T-cell (primary cell): Measurements from ENCODE around the gene C1orf115. TPM values are rescaled to one million over a fixed set of nuclear protein-coding genes. Genes with fewer than 3 reads are reported as not detected.

Experiments used
- ATAC-seq, 4 experiments: fragments of 200-7000 bp in 3 of 4; fragments of 150-1000 bp in 1 of 4; cut with Tn5 transposase; replicated peaks in 1 of 4; 1 replicate in 3 of 4; 2 replicates in 1 of 4; pipeline ENCODE4 v1.10.0; 2021; ENCODE audit warnings: moderate library complexity in 3 of 4, mild to moderate bottlenecking in 2 of 4, moderate number of reproducible peaks in 1 of 4
- CTCF ChIA-PET, 2 donors: fragments of 300-600 bp; sonication (Branson Sonifier 250); formaldehyde crosslinking; loops; one replicate each; lab custom pipeline; 2022; ENCODE audit warnings: antibody characterized with exemption in 2 of 2; lab: Charles Lee
- POLR2A ChIA-PET, 2 donors: fragments of 300-600 bp; sonication (Branson Sonifier 250); formaldehyde crosslinking; loops; one replicate each; lab custom pipeline; 2022; ENCODE audit warnings: antibody characterized with exemption in 2 of 2; lab: Charles Lee
- DNase-seq, 35 experiments: peaks; one replicate each; pipeline versions ENCODE4 v3.0.0 to v3.0.0-alpha.2; 2013 to 2023
- H3K27ac ChIP-seq: one replicate; pipeline ENCODE4 v1.5.1; 2013; ENCODE audit warnings: low read length
- H3K27me3 ChIP-seq, 2 experiments: replicated peaks in 1 of 2; 1 replicate in 1 of 2; 2 replicates in 1 of 2; pipeline versions ENCODE4 v1.6.1 to v1.7.0; 2013; ENCODE audit warnings: low read length in 1 of 2, mixed read lengths in 1 of 2; ENCODE audit not compliant: control insufficient read depth in 2 of 2, insufficient read depth in 2 of 2; ENCODE audit errors: extremely low read depth in 1 of 2
- H3K36me3 ChIP-seq, 2 donors: 1 replicate in 1 of 2; 2 replicates in 1 of 2; pipeline versions ENCODE4 v1.6.1 to v1.7.0; 2013; ENCODE audit warnings: low read length in 1 of 2; ENCODE audit not compliant: control insufficient read depth in 2 of 2, insufficient read depth in 1 of 2; ENCODE audit errors: extremely low read depth in 1 of 2
- H3K4me1 ChIP-seq, 2 experiments: 1 replicate in 1 of 2; 2 replicates in 1 of 2; pipeline versions ENCODE4 v1.6.1 to v1.7.0; 2013; ENCODE audit warnings: low read length in 2 of 2, mixed read lengths in 1 of 2; ENCODE audit not compliant: insufficient read depth in 2 of 2, control insufficient read depth in 1 of 2; ENCODE audit errors: extremely low read depth in 1 of 2
- H3K4me3 ChIP-seq, 2 donors: 1 replicate in 1 of 2; 2 replicates in 1 of 2; pipeline versions ENCODE4 v1.5.1 to v1.7.0; 2013; ENCODE audit warnings: mild to moderate bottlenecking in 2 of 2, low read length in 1 of 2, moderate library complexity in 1 of 2; ENCODE audit not compliant: control insufficient read depth in 1 of 2; ENCODE audit errors: extremely low read depth in 1 of 2
- H3K9me3 ChIP-seq: 2 replicates; pipeline ENCODE4 v1.7.0; 2013
- H3K27ac Mint-ChIP-seq, 2 donors: one replicate each; pipeline ENCODE4 v1.8.0; 2020 to 2021; ENCODE audit warnings: mild to moderate bottlenecking in 2 of 2, mixed read lengths in 2 of 2
- H3K27me3 Mint-ChIP-seq, 2 donors: one replicate each; pipeline ENCODE4 v1.8.0; 2021 to 2022; ENCODE audit warnings: mixed read lengths in 2 of 2
- H3K36me3 Mint-ChIP-seq: one replicate; pipeline ENCODE4 v1.8.0; 2021; ENCODE audit warnings: mixed read lengths
- H3K4me1 Mint-ChIP-seq, 3 donors: one replicate each; pipeline ENCODE4 v1.8.0; 2020 to 2022; ENCODE audit warnings: mixed read lengths in 3 of 3, mild to moderate bottlenecking in 1 of 3
- H3K4me3 Mint-ChIP-seq, 3 donors: one replicate each; pipeline ENCODE4 v1.8.0; 2020 to 2022; ENCODE audit warnings: mild to moderate bottlenecking in 3 of 3, mixed read lengths in 3 of 3, moderate library complexity in 3 of 3
- H3K9me3 Mint-ChIP-seq, 3 donors: one replicate each; pipeline ENCODE4 v1.8.0; 2020 to 2022; ENCODE audit warnings: mixed read lengths in 3 of 3
- WGBS: methylation state at CpG from one replicate; pipeline ENCODE4 v1.1.5; 2013; ENCODE audit warnings: missing lambda C conversion rate; ENCODE audit not compliant: insufficient coverage; 5-methylcytosine and 5-hydroxymethylcytosine counted together
- total RNA-seq, 35 experiments: library from RNA in 6 of 35; stranded (reverse) in 6 of 35; fragments of 120-200 nt in 1 of 35; gene quantifications; one replicate each; pipeline versions ENCODE4 v1.2.1 to v1.2.4 and lab custom pipeline; 2013 to 2026

C1orf115 gene
- total RNA-seq, 5 donors from 2014 or later (not counting 1 experiment from before 2014, with no cell fraction given): 0.45 to 1.6 (median 1.3) TPM

DNA sequence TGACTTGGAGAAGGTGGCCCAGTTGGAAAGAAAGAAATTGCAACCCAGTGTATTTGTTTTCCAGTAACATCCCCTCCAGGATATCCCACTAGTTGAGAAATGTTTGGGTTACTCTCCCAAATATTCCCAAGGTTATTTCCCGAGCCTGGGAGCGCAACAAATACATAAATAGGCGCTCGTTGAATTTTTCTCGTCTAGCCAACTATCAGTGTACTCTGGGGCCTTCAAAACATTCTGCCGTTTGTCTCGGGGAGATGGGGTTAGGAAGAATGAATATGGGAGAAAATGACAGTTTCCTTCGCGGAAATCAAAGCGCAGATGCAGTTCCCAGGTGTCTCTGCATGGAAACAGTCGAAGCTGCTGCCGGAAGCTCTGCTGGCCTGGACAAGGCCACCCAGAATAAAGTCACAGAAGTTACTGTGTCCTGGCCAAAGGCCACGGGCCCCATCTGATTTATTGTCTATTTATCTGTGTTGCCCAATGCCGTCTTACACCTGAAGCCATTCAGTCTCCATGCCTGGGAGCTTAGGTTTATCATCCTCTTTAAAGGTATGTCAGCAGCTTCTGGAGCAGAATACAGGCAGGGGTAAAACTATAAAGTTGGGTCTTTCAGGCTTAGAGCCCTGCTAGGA, 1.0 kb downstream of the C1orf115 start:
- no peak overlapping the region for H3K27ac ChIP-seq
- H3K9me3 ChIP-seq: no peaks in the 10 kb centered on the region
- no peaks in the 10 kb centered on the region for H3K36me3 ChIP-seq
- H3K4me3 ChIP-seq: no peak overlapping the region
- H3K27ac Mint-ChIP-seq: no peak overlapping the region
- peaks cover 4 to 10% (median 7%) of the 10 kb centered on the region in 3 donors for H3K4me1 Mint-ChIP-seq
- ChIA-PET CTCF (interaction anchor here (0.7 to 1.5 kb wide), 2 partner anchors 42 kb away, joined by 4 to 9 read pairs; no protein-coding TSS in a partner anchor), POLR2A (no interaction called here)
- no peaks in the 10 kb centered on the region for H3K36me3 Mint-ChIP-seq
- H3K27me3 Mint-ChIP-seq: peaks cover 5 to 14% of the 10 kb centered on the region in 2 donors
- DNase-seq: no peak
- ATAC-seq: no peak
- H3K9me3 Mint-ChIP-seq: no peaks in the 10 kb centered on the region
- WGBS: 84% methylated on average over 12 of the region's 14 CpGs
- peak overlapping the region; percentile 66 to 71 (median 67) for H3K4me3 Mint-ChIP-seq
- H3K4me1 ChIP-seq: peaks cover 3 to 11% of the 10 kb centered on the region in 2 experiments
- H3K27me3 ChIP-seq: peaks cover 0 to 17% of the 10 kb centered on the region in 2 experiments

- H3K27me3 ChIP-seq: peaks cover 0 to 17% of the 10 kb centered on the region in 2 experiments
- H3K36me3 ChIP-seq: no peaks in the 10 kb centered on the region
- H3K4me3 Mint-ChIP-seq: no peak overlapping the region
- no peaks in the 10 kb centered on the region for H3K9me3 Mint-ChIP-seq
- H3K4me3 ChIP-seq: no peak overlapping the region
- H3K36me3 Mint-ChIP-seq: no peaks in the 10 kb centered on the region
- no peaks in the 10 kb centered on the region for H3K9me3 ChIP-seq
- H3K4me1 Mint-ChIP-seq: peaks cover 4 to 10% (median 7%) of the 10 kb centered on the region in 3 donors
- DNase-seq (no peak), ATAC-seq (no peak)
- no peak overlapping the region for H3K27ac Mint-ChIP-seq
- H3K27me3 Mint-ChIP-seq: peaks cover 5 to 17% of the 10 kb centered on the region in 2 donors
- no peak overlapping the region for H3K27ac ChIP-seq
- H3K4me1 ChIP-seq: peaks cover 3 to 11% of the 10 kb centered on the region in 2 experiments
- ChIA-PET POLR2A (no interaction called here), CTCF (interaction anchor here (0.6 to 0.9 kb wide), 2 partner anchors 18 to 723 kb away, joined by 3 read pairs; no protein-coding TSS in a partner anchor)
- 100% methylated on average over 3 of the region's 8 CpGs for WGBS
Observed at GRCh38 chr1:220692436-220693228, 2.5 kb downstream of the C1orf115 start.

- Mint-ChIP-seq H3K4me3 (no peak overlapping the region), H3K27me3 (peaks cover 2 to 14% of the 10 kb centered on the region in 2 donors), H3K9me3 (no peaks in the 10 kb centered on the region), H3K36me3 (no peaks in the 10 kb centered on the region), H3K27ac (no peak overlapping the region), H3K4me1 (peaks cover under 1 to 7% (median 4%) of the 10 kb centered on the region in 3 donors)
- no peak for ATAC-seq
- ChIA-PET POLR2A (no interaction called here), CTCF (interaction anchor here (0.9 to 1.4 kb wide), 2 partner anchors 8 to 38 kb away, joined by 3 to 5 read pairs; no protein-coding TSS in a partner anchor)
- 95% methylated on average over 8 of the region's 8 CpGs for WGBS
- Histone ChIP-seq H3K27ac (no peak overlapping the region), H3K9me3 (no peaks in the 10 kb centered on the region), H3K4me1 (peaks cover 0 to 6% of the 10 kb centered on the region in 2 experiments), H3K36me3 (no peaks in the 10 kb centered on the region), H3K4me3 (no peak overlapping the region), H3K27me3 (peaks cover 0 to 13% of the 10 kb centered on the region in 2 experiments)
- DNase-seq: no peak
Observed at GRCh38 chr1:220694866-220695382, 4.8 kb downstream of the C1orf115 start.

GRCh38 chr1:220695426-220695825, 5.3 kb downstream of the C1orf115 start:
- Histone ChIP-seq H3K27ac (no peak overlapping the region), H3K27me3 (peaks cover 0 to 12% of the 10 kb centered on the region in 2 experiments), H3K9me3 (no peaks in the 10 kb centered on the region), H3K4me1 (peaks cover 0 to 4% of the 10 kb centered on the region in 2 experiments), H3K36me3 (no peaks in the 10 kb centered on the region), H3K4me3 (no peak overlapping the region)
- Mint-ChIP-seq H3K27me3 (peaks cover 2 to 13% of the 10 kb centered on the region in 2 donors), H3K36me3 (no peaks in the 10 kb centered on the region), H3K9me3 (no peaks in the 10 kb centered on the region), H3K4me3 (no peak overlapping the region), H3K4me1 (peaks cover 0 to 6% (median 3%) of the 10 kb centered on the region in 3 donors), H3K27ac (no peak overlapping the region)
- no peak for DNase-seq
- 76% methylated on average over 4 of the region's 4 CpGs for WGBS
- no peak for ATAC-seq
- CTCF ChIA-PET: interaction anchor here in 1 of 2 donors (1.4 kb wide), 1 partner anchor 38 kb away, joined by 5 read pairs; no protein-coding TSS in a partner anchor
- POLR2A ChIA-PET: no interaction called here

DNA sequence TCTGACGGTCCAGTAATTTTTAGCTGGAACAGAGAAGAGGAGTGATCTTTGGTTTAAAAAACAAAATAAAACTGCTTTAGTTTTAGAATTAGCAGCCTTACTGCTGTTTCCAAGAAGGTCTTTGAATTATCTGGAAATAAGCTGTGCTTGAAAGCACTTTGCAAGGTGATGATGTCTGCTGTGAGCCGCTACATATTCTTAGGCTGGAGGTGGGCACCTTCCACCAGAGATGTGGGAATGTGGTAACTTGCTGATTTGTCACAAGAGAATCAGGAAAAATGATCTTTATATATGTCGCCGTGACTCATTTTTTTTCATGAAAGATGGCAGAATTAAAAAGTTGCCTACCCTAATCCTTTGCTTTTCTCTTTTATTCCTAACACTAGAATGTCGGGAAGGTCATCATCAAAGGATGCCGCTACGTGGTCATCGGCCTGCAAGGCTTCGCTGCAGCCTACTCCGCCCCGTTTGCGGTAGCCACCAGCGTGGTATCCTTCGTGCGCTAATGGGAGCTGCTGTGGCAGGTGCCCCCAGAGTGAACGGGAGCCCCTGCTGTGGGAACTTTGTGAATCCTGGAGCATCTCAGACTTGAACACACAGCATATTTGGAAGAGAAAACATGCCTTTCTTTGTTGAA, 6.2 kb downstream of the C1orf115 start:
- DNase-seq: no peak

GRCh38 chr1:220696863-220697231, 6.7 kb downstream of the C1orf115 start:
- H3K4me1 ChIP-seq: no peaks in the 10 kb centered on the region
- H3K27me3 ChIP-seq: peaks cover 0 to 3% of the 10 kb centered on the region in 2 experiments
- H3K4me1 Mint-ChIP-seq: no peaks in the 10 kb centered on the region
- ChIA-PET POLR2A (no interaction called here), CTCF (no interaction called here)
- DNase-seq (no peak), ATAC-seq (no peak)
- no peak overlapping the region for H3K4me3 Mint-ChIP-seq
- no peaks in the 10 kb centered on the region for H3K36me3 Mint-ChIP-seq
- H3K27ac Mint-ChIP-seq: no peak overlapping the region
- no peak overlapping the region for H3K27ac ChIP-seq
- WGBS: 84% methylated on average over 5 of the region's 9 CpGs
- H3K9me3 ChIP-seq: no peaks in the 10 kb centered on the region
- H3K9me3 Mint-ChIP-seq: no peaks in the 10 kb centered on the region
- no peaks in the 10 kb centered on the region for H3K36me3 ChIP-seq
- H3K27me3 Mint-ChIP-seq: peaks cover under 1 to 13% of the 10 kb centered on the region in 2 donors
- no peak overlapping the region for H3K4me3 ChIP-seq

More for the DNA sequence above, 6.2 kb downstream of the C1orf115 start:
- no peak overlapping the region for H3K4me3 ChIP-seq
- H3K27me3 ChIP-seq: peaks cover 0 to 6% of the 10 kb centered on the region in 2 experiments
- H3K4me1 ChIP-seq: no peaks in the 10 kb centered on the region
- Mint-ChIP-seq H3K36me3 (no peaks in the 10 kb centered on the region), H3K27ac (no peak overlapping the region), H3K27me3 (peaks cover 0 to 13% of the 10 kb centered on the region in 2 donors), H3K9me3 (no peaks in the 10 kb centered on the region), H3K4me1 (peaks cover 0 to 2% (median under 1%) of the 10 kb centered on the region in 3 donors), H3K4me3 (no peak overlapping the region)
- no peak for ATAC-seq
- WGBS: 94% methylated on average over 14 of the region's 16 CpGs
- POLR2A ChIA-PET: no interaction called here
- no peaks in the 10 kb centered on the region for H3K36me3 ChIP-seq
- no peaks in the 10 kb centered on the region for H3K9me3 ChIP-seq
- H3K27ac ChIP-seq: no peak overlapping the region
- CTCF ChIA-PET: no interaction called here
